ENCODE measurements around the gene TUFT1. TPM values are rescaled to one million over a fixed set of nuclear protein-coding genes. Genes with fewer than 3 reads are reported as not detected.

The TUFT1 gene
- total and polyA plus RNA-seq, 2 donors from 2014 or later, result 8.9 to 12.9 TPM

DNA sequence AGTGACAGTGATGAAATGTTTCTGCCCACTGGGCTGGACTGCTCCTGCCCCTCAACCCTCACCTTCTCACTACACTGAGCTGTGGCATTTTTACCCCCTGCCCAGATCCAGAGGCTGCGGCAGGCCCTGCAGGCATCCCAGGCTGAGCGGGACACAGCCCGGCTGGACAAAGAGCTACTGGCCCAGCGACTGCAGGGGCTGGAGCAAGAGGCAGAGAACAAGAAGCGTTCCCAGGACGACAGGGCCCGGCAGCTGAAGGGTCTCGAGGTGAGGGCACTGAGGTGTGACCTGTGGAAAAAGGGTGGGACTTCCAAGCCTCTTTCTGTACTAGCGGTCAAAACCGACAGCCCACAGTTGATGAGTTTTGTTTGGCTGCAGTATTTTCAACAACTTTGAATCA, 6.2 kb upstream of the TUFT1 start:
- H3K27ac ChIP-seq (ENCODE audit: low read depth in 2 of 2, low read length in 2 of 2), result no peak overlapping the region
- intact Hi-C loops (cut with DNase I), result loop anchor here (10.0 kb wide), 1 partner anchor 201 kb away; no protein-coding TSS in a partner anchor
- H3K27me3 ChIP-seq (ENCODE audit: control insufficient read depth, insufficient read depth, low read length), result no peaks in the 10 kb centered on the region
- TF ChIP-seq, protein P1, sequence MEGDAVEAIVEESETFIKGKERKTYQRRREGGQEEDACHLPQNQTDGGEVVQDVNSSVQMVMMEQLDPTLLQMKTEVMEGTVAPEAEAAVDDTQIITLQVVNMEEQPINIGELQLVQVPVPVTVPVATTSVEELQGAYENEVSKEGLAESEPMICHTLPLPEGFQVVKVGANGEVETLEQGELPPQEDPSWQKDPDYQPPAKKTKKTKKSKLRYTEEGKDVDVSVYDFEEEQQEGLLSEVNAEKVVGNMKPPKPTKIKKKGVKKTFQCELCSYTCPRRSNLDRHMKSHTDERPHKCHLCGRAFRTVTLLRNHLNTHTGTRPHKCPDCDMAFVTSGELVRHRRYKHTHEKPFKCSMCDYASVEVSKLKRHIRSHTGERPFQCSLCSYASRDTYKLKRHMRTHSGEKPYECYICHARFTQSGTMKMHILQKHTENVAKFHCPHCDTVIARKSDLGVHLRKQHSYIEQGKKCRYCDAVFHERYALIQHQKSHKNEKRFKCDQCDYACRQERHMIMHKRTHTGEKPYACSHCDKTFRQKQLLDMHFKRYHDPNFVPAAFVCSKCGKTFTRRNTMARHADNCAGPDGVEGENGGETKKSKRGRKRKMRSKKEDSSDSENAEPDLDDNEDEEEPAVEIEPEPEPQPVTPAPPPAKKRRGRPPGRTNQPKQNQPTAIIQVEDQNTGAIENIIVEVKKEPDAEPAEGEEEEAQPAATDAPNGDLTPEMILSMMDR (IDR thresholded peaks at IDR 0.05; ENCODE audit: borderline replicate concordance, extremely low read depth, insufficient read depth), result no peak
- peaks cover 0 to 35% (median 22%) of the 10 kb centered on the region in 3 donors for H3K36me3 ChIP-seq (ENCODE audit: control insufficient read depth in 2 of 3, insufficient read depth in 3 of 3, low read length in 3 of 3)
- peak in 3 of 5 donors; percentile 47 to 48 (median 48) for DNase-seq
- no peaks in the 10 kb centered on the region for H3K9me3 ChIP-seq (ENCODE audit: control insufficient read depth in 2 of 3, insufficient read depth in 1 of 3, low read length in 3 of 3)
- no peak for FAIRE-seq
- no peak overlapping the region for H3K9ac ChIP-seq (ENCODE audit: low read length in 3 of 3)
- H3K4me3 ChIP-seq (ENCODE audit: low read length in 3 of 3), result no peak overlapping the region
- no peaks in the 10 kb centered on the region for H3K4me1 ChIP-seq (ENCODE audit: control insufficient read depth in 2 of 3, insufficient read depth in 2 of 3, low read depth in 1 of 3, low read length in 3 of 3)

DNA sequence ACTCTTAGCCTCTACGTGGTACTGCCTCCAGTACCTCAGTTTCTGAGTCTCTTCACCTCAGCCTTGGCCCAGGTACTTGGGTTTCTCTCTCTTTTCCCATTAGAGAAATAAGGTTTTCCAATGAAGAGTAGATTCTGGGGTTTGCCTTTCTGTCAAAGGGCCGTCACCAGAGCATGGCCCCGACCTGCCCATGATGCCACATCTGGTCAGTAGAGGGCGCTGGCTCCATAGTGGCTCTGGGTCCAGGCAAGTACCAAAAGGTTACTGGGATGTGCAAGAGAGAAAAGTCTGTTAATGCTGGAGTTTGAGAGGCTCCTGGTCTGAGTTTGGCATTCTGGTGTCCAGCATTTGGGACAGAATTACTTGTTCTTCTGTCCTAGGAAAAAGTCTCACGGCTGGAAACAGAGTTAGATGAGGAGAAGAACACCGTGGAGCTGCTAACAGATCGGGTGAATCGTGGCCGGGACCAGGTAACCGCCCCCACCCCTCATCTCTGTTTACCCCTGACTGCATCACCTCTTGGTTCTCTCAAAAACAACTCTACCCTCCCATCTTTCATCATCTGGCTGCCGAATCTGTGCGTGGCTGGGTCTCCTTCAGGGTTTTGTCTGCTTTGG, 5.3 kb upstream of the TUFT1 start:
- Histone ChIP-seq H3K4me1 (ENCODE audit: control insufficient read depth in 2 of 3, insufficient read depth in 2 of 3, low read depth in 1 of 3, low read length in 3 of 3) (peaks cover 0 to 7% (median 1%) of the 10 kb centered on the region in 3 donors), H3K9ac (ENCODE audit: low read length in 3 of 3) (no peak overlapping the region), H3K4me3 (ENCODE audit: low read length in 3 of 3) (no peak overlapping the region), H3K36me3 (ENCODE audit: control insufficient read depth in 2 of 3, insufficient read depth in 3 of 3, low read length in 3 of 3) (peaks cover 0 to 28% (median 19%) of the 10 kb centered on the region in 3 donors), H3K27me3 (ENCODE audit: control insufficient read depth, insufficient read depth, low read length) (no peaks in the 10 kb centered on the region), H3K27ac (ENCODE audit: low read depth in 2 of 2, low read length in 2 of 2) (no peak overlapping the region), H3K9me3 (ENCODE audit: control insufficient read depth in 2 of 3, insufficient read depth in 1 of 3, low read length in 3 of 3) (no peaks in the 10 kb centered on the region)
- TF ChIP-seq, protein P1 (IDR thresholded peaks at IDR 0.05; ENCODE audit: borderline replicate concordance, extremely low read depth, insufficient read depth), result peak; percentile 84
- peak in 4 of 5 donors; percentile 63 to 73 (median 68) for DNase-seq
- intact Hi-C loops (cut with DNase I), result loop anchor here (10.0 kb wide), 1 partner anchor 200 kb away; no protein-coding TSS in a partner anchor
- FAIRE-seq, result no peak

DNA sequence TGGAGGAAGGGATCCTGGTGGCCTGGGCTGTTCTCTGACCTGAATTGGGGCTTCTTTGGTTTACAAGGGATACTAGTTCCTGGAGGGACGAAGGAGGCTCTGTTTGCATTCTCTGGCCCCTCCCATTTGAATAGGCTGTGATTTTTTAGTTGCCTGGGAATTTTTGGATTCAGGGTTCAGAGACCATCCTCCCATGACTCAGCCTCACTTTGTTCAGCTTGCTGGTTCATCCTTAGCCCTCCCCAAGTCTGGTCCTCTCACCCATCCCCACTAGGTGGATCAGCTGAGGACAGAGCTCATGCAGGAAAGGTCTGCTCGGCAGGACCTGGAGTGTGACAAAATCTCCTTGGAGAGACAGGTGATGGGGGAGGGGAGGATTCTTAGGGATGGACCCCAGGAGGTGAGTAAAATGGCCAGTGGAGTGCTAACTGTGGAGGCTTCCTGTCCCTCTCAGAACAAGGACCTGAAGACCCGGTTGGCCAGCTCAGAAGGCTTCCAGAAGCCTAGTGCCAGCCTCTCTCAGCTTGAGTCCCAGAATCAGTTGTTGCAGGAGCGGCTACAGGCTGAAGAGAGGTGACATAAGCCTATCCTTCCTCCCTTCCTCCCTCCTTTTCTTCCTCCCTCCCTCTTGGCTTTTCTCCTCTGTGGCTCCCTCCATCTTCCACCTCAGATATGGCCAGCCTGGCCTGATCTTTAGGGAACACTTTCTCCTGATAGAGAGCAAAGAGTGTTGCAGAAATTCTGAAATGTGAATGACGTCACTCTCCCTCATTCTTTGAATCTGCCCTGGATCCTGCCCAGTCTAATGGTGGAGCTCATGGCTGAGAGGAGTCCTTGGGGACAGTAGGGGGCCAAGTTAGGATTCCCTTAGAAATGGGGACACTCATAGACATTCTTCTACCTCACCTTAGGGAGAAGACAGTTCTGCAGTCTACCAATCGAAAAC, 4.5 kb upstream of the TUFT1 start:
- intact Hi-C loops (cut with DNase I), result loop anchor here (10.0 kb wide), 1 partner anchor 199 kb away; no protein-coding TSS in a partner anchor
- Histone ChIP-seq H3K4me3 (ENCODE audit: low read length in 3 of 3) (no peak overlapping the region), H3K4me1 (ENCODE audit: control insufficient read depth in 2 of 3, insufficient read depth in 2 of 3, low read depth in 1 of 3, low read length in 3 of 3) (peaks cover 0 to 9% (median 4%) of the 10 kb centered on the region in 3 donors), H3K27ac (ENCODE audit: low read depth in 2 of 2, low read length in 2 of 2) (no peak overlapping the region), H3K27me3 (ENCODE audit: control insufficient read depth, insufficient read depth, low read length) (no peaks in the 10 kb centered on the region), H3K36me3 (ENCODE audit: control insufficient read depth in 2 of 3, insufficient read depth in 3 of 3, low read length in 3 of 3) (peaks cover 0 to 21% (median 18%) of the 10 kb centered on the region in 3 donors), H3K9ac (ENCODE audit: low read length in 3 of 3) (no peak overlapping the region), H3K9me3 (ENCODE audit: control insufficient read depth in 2 of 3, insufficient read depth in 1 of 3, low read length in 3 of 3) (no peaks in the 10 kb centered on the region)
- TF ChIP-seq, protein P1 (IDR thresholded peaks at IDR 0.05; ENCODE audit: borderline replicate concordance, extremely low read depth, insufficient read depth), result no peak
- DNase-seq (no peak), FAIRE-seq (no peak)
